OCI-LY1 (cell line): ENCODE results near the gene CAD.

ENCODE experiments used
- H2AFZ ChIP-seq: fragments of 200-600 bp; sonication (generic), shearing (Covaris generic); 2 replicates; pipeline ENCODE4 v1.6.0; 2014; ENCODE audit warnings: antibody characterized with exemption, mild to moderate bottlenecking, low read length
- H3F3A ChIP-seq: fragments of 200-600 bp; sonication (generic), shearing (Covaris generic); 2 replicates; pipeline ENCODE4 v1.6.0; 2014; ENCODE audit warnings: mild to moderate bottlenecking, antibody characterized with exemption, low read length, moderate library complexity; ENCODE audit not compliant: insufficient read depth
- H3K27ac ChIP-seq: fragments of 200-600 bp; sonication (generic); 2 replicates; pipeline ENCODE4 v1.5.1; 2014; ENCODE audit warnings: low read length, mixed run types, mild to moderate bottlenecking, low read depth; ENCODE audit not compliant: poor library complexity, severe bottlenecking
- H3K27me3 ChIP-seq: fragments of 200-600 bp; sonication (generic); 2 replicates; pipeline ENCODE4 v1.6.0; 2014; ENCODE audit warnings: antibody characterized with exemption, mild to moderate bottlenecking, low read length, moderate library complexity; ENCODE audit not compliant: insufficient read depth
- H3K36me3 ChIP-seq: fragments of 200-600 bp; sonication (generic); 2 replicates; pipeline ENCODE4 v1.6.1; 2014; ENCODE audit warnings: mild to moderate bottlenecking, antibody characterized with exemption, low read length, moderate library complexity, mixed read lengths; ENCODE audit not compliant: insufficient read depth
- H3K4me1 ChIP-seq: fragments of 200-600 bp; sonication (generic); 2 replicates; pipeline ENCODE4 v1.5.1; 2014; ENCODE audit warnings: mild to moderate bottlenecking, low read length, moderate library complexity; ENCODE audit not compliant: insufficient read depth, severe bottlenecking
- H3K4me2 ChIP-seq: fragments of 200-600 bp; sonication (generic), shearing (Covaris generic); 2 replicates; pipeline ENCODE4 v1.6.1; 2014; ENCODE audit warnings: low read length
- H3K4me3 ChIP-seq: fragments of 200-600 bp; sonication (generic); 2 replicates; pipeline ENCODE4 v1.5.1; 2014; ENCODE audit warnings: low read length, low read depth, mild to moderate bottlenecking, mixed read lengths; ENCODE audit not compliant: poor library complexity, severe bottlenecking
- H3K79me2 ChIP-seq: fragments of 200-600 bp; shearing (Covaris generic); 2 replicates; pipeline ENCODE4 v1.6.1; 2016; ENCODE audit warnings: mixed run types, low read length, mixed read lengths; ENCODE audit not compliant: insufficient read depth
- H3K9ac ChIP-seq: fragments of 200-600 bp; sonication (generic), shearing (Covaris generic); 2 replicates; pipeline ENCODE4 v1.6.1; 2014; ENCODE audit warnings: mild to moderate bottlenecking, low read length, mixed read lengths
- H3K9me2 ChIP-seq: fragments of 200-600 bp; sonication (generic), shearing (Covaris generic); 2 replicates; pipeline ENCODE4 v1.6.1; 2014; ENCODE audit warnings: low read depth, mild to moderate bottlenecking, low read length, mixed read lengths
- H3K9me3 ChIP-seq: fragments of 200-600 bp; shearing (Covaris generic); 2 replicates; pipeline ENCODE4 v1.6.1; 2014; ENCODE audit warnings: low read length, mixed read lengths
- H4K20me1 ChIP-seq: fragments of 200-600 bp; sonication (generic), shearing (Covaris generic); 2 replicates; pipeline ENCODE4 v1.6.0; 2016; ENCODE audit warnings: mild to moderate bottlenecking, low read length; ENCODE audit not compliant: insufficient read depth
- EZH2 ChIP-seq: fragments of 200-600 bp; sonication (generic), shearing (Covaris generic); IDR thresholded peaks from 2 replicates; pipeline ENCODE4 v1.8.0; 2017; ENCODE audit warnings: borderline replicate concordance, mixed run types, mild to moderate bottlenecking, antibody characterized with exemption, low read length, moderate library complexity, mixed read lengths
- TF ChIP-seq, protein P1 (sequence below): fragments of 200-600 bp; sonication (generic), shearing (Covaris generic); IDR thresholded peaks from 2 replicates; pipeline ENCODE4 v1.5.1; 2017; ENCODE audit warnings: mild to moderate bottlenecking, antibody characterized with exemption, low read length, moderate library complexity, mixed read lengths

Gene CAD

DNA sequence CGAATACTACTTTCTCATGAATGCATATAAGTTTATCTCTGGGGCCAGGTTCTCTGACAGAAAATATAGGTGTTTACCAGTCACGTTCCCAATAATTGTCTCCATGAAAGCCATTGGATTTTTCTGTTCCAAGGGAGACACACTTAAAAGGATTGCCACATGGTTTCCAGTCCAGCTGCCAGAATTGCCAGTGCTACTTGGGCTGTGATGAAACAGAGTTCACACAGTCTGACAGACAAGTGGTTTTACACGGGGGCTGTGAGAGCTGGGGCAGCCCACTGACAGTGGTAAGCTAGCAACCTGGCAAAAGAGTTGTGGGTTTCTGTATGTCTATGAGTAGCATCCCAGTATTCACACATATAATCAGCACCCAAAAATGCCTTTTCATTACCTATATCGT lies 33.1 kb upstream of the CAD start:
- Histone ChIP-seq H3K27me3 (no peaks in the 10 kb centered on the region), H3F3A (no peaks in the 10 kb centered on the region), H3K9ac (no peak overlapping the region), H3K9me3 (no peaks in the 10 kb centered on the region), H2AFZ (no peak overlapping the region), H3K4me1 (no peaks in the 10 kb centered on the region), H4K20me1 (no peaks in the 10 kb centered on the region), H3K79me2 (no peaks in the 10 kb centered on the region), H3K36me3 (no peaks in the 10 kb centered on the region), H3K4me2 (no peak overlapping the region), H3K9me2 (no peaks in the 10 kb centered on the region), H3K4me3 (no peak overlapping the region), H3K27ac (no peak overlapping the region)
- TF ChIP-seq, protein P1, sequence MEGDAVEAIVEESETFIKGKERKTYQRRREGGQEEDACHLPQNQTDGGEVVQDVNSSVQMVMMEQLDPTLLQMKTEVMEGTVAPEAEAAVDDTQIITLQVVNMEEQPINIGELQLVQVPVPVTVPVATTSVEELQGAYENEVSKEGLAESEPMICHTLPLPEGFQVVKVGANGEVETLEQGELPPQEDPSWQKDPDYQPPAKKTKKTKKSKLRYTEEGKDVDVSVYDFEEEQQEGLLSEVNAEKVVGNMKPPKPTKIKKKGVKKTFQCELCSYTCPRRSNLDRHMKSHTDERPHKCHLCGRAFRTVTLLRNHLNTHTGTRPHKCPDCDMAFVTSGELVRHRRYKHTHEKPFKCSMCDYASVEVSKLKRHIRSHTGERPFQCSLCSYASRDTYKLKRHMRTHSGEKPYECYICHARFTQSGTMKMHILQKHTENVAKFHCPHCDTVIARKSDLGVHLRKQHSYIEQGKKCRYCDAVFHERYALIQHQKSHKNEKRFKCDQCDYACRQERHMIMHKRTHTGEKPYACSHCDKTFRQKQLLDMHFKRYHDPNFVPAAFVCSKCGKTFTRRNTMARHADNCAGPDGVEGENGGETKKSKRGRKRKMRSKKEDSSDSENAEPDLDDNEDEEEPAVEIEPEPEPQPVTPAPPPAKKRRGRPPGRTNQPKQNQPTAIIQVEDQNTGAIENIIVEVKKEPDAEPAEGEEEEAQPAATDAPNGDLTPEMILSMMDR: no peak
- TF ChIP-seq EZH2: no peak

DNA sequence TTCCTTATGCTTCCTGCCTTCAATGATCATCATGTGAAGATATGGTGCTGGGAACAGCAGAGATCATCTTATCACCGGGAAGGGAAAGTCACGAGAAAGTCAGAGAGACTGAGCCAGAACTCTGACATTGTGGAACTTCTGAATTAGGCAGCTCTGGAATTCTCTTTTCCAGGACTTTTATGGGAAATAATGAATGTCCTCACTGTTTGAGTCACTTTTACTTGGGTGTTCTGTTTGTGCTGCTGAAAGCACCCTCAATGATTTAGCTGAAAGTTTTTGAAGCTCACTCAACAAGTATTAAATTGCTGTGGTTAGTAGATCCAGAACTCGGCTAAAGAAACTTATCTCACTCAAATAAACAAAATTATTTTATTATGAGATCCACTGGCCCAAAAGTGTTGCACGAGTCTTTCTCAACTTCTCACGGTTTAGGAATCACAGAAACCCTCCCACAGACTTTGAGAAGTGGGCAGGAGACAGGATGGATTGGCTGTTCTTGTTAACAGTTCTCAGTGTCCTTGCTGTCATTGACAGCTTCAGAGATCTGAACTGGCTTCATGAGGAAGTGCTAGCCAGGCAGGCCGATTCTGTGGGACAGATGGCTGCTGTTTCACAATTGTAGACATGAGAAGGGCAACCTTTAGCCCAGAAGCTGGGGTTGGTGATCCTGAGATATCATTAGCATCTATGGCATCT lies 31.7 kb upstream of the CAD start:
- Histone ChIP-seq H3K9me2 (no peaks in the 10 kb centered on the region), H2AFZ (no peak overlapping the region), H4K20me1 (no peaks in the 10 kb centered on the region), H3K79me2 (no peaks in the 10 kb centered on the region), H3K4me1 (no peaks in the 10 kb centered on the region), H3K36me3 (no peaks in the 10 kb centered on the region; the same call in 1 of the 2 replicates), H3K9me3 (no peaks in the 10 kb centered on the region), H3K4me2 (no peak overlapping the region), H3K27me3 (no peaks in the 10 kb centered on the region), H3K27ac (no peak overlapping the region), H3F3A (no peaks in the 10 kb centered on the region), H3K4me3 (no peak overlapping the region), H3K9ac (no peak overlapping the region)
- TF ChIP-seq, protein P1: no peak
- TF ChIP-seq EZH2: no peak

DNA sequence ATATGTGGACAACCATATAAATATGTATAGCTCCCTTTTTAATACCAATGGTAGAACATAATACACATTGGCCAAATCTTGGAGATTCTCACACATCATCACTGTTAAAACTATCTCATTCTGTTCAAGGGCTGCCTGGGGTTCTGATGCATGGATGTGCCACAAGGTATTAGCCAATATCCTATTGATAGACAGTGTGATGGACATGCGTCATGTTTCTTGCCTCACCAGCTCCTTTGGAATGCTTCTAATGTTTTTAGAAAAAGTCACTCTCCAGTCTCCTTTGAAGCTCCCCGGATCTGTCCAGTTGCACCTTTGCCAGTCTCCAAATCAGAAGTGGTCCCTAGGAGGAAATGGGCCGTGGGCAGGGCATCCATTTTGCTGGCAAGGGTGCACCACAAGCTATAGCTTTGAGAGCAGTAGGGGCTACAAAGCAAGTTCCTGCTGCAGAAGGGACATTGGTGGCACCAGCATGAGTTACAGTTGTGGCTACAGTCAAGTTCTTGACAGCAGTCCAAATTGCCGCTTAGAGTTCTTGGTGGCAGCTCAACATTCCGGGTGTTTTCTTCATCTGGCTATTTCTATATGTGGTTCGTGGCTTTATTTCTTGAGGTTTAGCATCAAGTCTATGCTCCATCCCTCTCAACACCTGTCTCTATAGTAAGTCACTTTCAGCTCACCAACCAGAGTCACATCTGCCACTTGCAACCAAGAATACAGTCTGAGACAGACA lies 30.4 kb upstream of the CAD start:
- Histone ChIP-seq H3K9ac (no peak overlapping the region), H4K20me1 (no peaks in the 10 kb centered on the region), H3K36me3 (no peaks in the 10 kb centered on the region; the same call in 1 of the 2 replicates), H3F3A (no peaks in the 10 kb centered on the region), H3K4me2 (no peak overlapping the region), H3K9me3 (no peaks in the 10 kb centered on the region), H3K4me1 (no peaks in the 10 kb centered on the region), H3K9me2 (no peaks in the 10 kb centered on the region), H3K27me3 (no peaks in the 10 kb centered on the region), H2AFZ (no peak overlapping the region), H3K79me2 (no peaks in the 10 kb centered on the region), H3K4me3 (no peak overlapping the region), H3K27ac (no peak overlapping the region)
- TF ChIP-seq, protein P1: no peak
- no peak for TF ChIP-seq EZH2
